GM12878 (cell line): Measurements from ENCODE around the gene DNHD1. TPM values are rescaled to one million over a fixed set of nuclear protein-coding genes. Genes with fewer than 3 reads are reported as not detected.

ENCODE experiments used
- ATAC-seq: fragments of 200-7000 bp; cut with Tn5 transposase; 3 replicates; pipeline ENCODE4 v1.9.1; 2020; ENCODE audit warnings: mild to moderate bottlenecking, moderate library complexity
- BruUV-seq: library from RNA; stranded (reverse); fragments of 400-500 nt; replicated peaks from 2 replicates; lab custom pipeline; 2021; lab: Mats Ljungman, UMichigan
- CTCF ChIA-PET: fragments of 300-600 bp; sonication (Branson Sonifier 250); formaldehyde crosslinking; extraction: SDS; loops from one replicate; lab custom pipeline; 2021; ENCODE audit warnings: inconsistent platforms; lab: Yijun Ruan, JAX
- POLR2A ChIA-PET: fragments of 350-600 bp; formaldehyde crosslinking; extraction: SDS; loops from one replicate; lab custom pipeline; 2021; ENCODE audit warnings: inconsistent platforms; lab: Charles Lee
- RAD21 ChIA-PET: fragments of 300-600 bp; sonication (Branson Sonifier 250); formaldehyde crosslinking; loops from one replicate; lab custom pipeline; 2023; ENCODE audit warnings: antibody characterized with exemption; ENCODE audit not compliant: unreplicated experiment; lab: Charles Lee
- SMC1A ChIA-PET: fragments of 300-600 bp; sonication (Branson Sonifier 250); formaldehyde crosslinking; loops from one replicate; lab custom pipeline; 2023; ENCODE audit not compliant: unreplicated experiment, uncharacterized antibody; lab: Charles Lee
- DNase-seq: peaks from one replicate; pipeline ENCODE4 v3.0.0-alpha.2; 2011; ENCODE audit warnings: low read depth, low spot score
- FAIRE-seq: peaks from 3 replicates; lab custom pipeline; 2011; peaks lifted over from hg19 to GRCh38; lab: Jason Lieb, UNC
- H2AFZ ChIP-seq: 2 replicates; pipeline ENCODE4 v1.6.0; 2011; ENCODE audit warnings: low read depth, low read length, control low read depth; ENCODE audit not compliant: control insufficient read depth
- H3K27ac ChIP-seq: 2 replicates; pipeline ENCODE4 v1.5.1; 2011; ENCODE audit warnings: control low read depth; ENCODE audit not compliant: control insufficient read depth, insufficient read depth
- H3K27me3 ChIP-seq, 2 experiments: replicated peaks in 1 of 2; 2 replicates each; pipeline versions ENCODE4 v1.6.0 to v1.6.1; 2011; ENCODE audit warnings: low read length in 1 of 2; ENCODE audit not compliant: control insufficient read depth in 2 of 2, insufficient read depth in 2 of 2
- H3K36me3 ChIP-seq, 2 experiments: 2 replicates each; pipeline ENCODE4 v1.5.1; 2011; ENCODE audit warnings: low read length in 1 of 2; ENCODE audit not compliant: control insufficient read depth in 2 of 2, insufficient read depth in 2 of 2
- H3K4me1 ChIP-seq: 2 replicates; pipeline ENCODE4 v1.6.1; 2011; ENCODE audit warnings: mild to moderate bottlenecking, low read length, moderate library complexity, mixed read lengths; ENCODE audit not compliant: control insufficient read depth, insufficient read depth
- H3K4me2 ChIP-seq: 2 replicates; pipeline ENCODE4 v1.6.0; 2011; ENCODE audit warnings: control low read depth; ENCODE audit not compliant: control insufficient read depth, insufficient read depth
- H3K4me3 ChIP-seq: fragments of 200-600 bp; sonication (generic); 2 replicates; pipeline ENCODE4 v1.5.1; 2016
- H3K79me2 ChIP-seq: 2 replicates; pipeline ENCODE4 v1.6.0; 2011; ENCODE audit warnings: low read length; ENCODE audit not compliant: control insufficient read depth, insufficient read depth
- H3K9ac ChIP-seq: 2 replicates; pipeline ENCODE4 v1.8.0; 2011; ENCODE audit warnings: low read length, control low read depth, mixed read lengths; ENCODE audit not compliant: control insufficient read depth, insufficient read depth
- H3K9me3 ChIP-seq: replicated peaks from 3 replicates; pipeline ENCODE4 v1.5.1; 2011; ENCODE audit warnings: mild to moderate bottlenecking, low read length; ENCODE audit not compliant: control insufficient read depth, insufficient read depth
- H4K20me1 ChIP-seq: 2 replicates; pipeline ENCODE4 v1.6.0; 2011; ENCODE audit not compliant: control insufficient read depth, insufficient read depth
- DPF2 ChIP-seq: fragments of 450-650 bp; IDR thresholded peaks from 2 replicates; pipeline ENCODE4 v1.6.1; 2017; ENCODE audit warnings: mild to moderate bottlenecking
- EP300 ChIP-seq, 2 experiments: fragments of 150-350 bp in 1 of 2; IDR thresholded peaks; 2 replicates each; pipeline ENCODE4 v1.6.1; 2011 to 2012; ENCODE audit warnings: low read depth in 2 of 2, low read length in 2 of 2, borderline replicate concordance in 1 of 2, improper control_type of control experiment in 1 of 2, inconsistent platforms in 1 of 2; ENCODE audit not compliant: control insufficient read depth in 1 of 2
- ESRRA ChIP-seq: IDR thresholded peaks from 2 replicates; pipeline ENCODE4 v1.6.1; 2012; ENCODE audit warnings: mild to moderate bottlenecking, low read length, improper control_type of control experiment
- FOXK2 ChIP-seq: fragments of 450-650 bp; IDR thresholded peaks from 2 replicates; pipeline ENCODE4 v1.6.1; 2017; ENCODE audit warnings: mild to moderate bottlenecking, moderate library complexity
- LARP7 ChIP-seq: fragments of 450-650 bp; IDR thresholded peaks from 2 replicates; pipeline ENCODE4 v1.6.1; 2017; ENCODE audit warnings: mild to moderate bottlenecking
- RELA ChIP-seq: fragments of 450-650 bp; IDR thresholded peaks from 2 replicates; pipeline ENCODE4 v1.8.0; 2014; ENCODE audit warnings: borderline replicate concordance; ENCODE audit not compliant: partially characterized antibody
- YBX1 ChIP-seq: fragments of 450-650 bp; IDR thresholded peaks from 2 replicates; pipeline ENCODE4 v1.6.1; 2016; ENCODE audit warnings: antibody characterized with exemption
- WGBS: methylation state at CpG from one replicate; pipeline ENCODE4 v1.1.6; 2016; ENCODE audit warnings: low lambda C conversion rate; ENCODE audit not compliant: insufficient replicate concordance, insufficient coverage; ENCODE audit errors: missing lambda C conversion rate; 5-methylcytosine and 5-hydroxymethylcytosine counted together
- in situ Hi-C: fragments of 300-500 bp; cut with MboI; formaldehyde crosslinking; loops from 9 replicates; pipeline ENCODE4 v1.14.3; 2018; ENCODE audit warnings: mixed read lengths
- intact Hi-C: fragments of 100-400 bp; cut with micrococcal nuclease; formaldehyde crosslinking; loops from one replicate; pipeline ENCODE4 v1.14.2; 2022; ENCODE audit not compliant: unreplicated experiment
- polyA plus RNA-seq, 11 experiments: library from polyadenylated mRNA; depleted of rRNA in 4 of 11; unstranded in 6 of 11; stranded (reverse) in 5 of 11; fragments of >200 nt; fragmentation: Nextera tagmentation in 4 of 11; fragmentation: Illumina TruSeq in 1 of 11; extraction: Ambion mirVana in 4 of 11; extraction: Trizol in 1 of 11; gene quantifications; 1 replicate in 1 of 11; 2 replicates in 10 of 11; pipeline versions ENCODE4 v1.2.1 to v1.2.3, GENCODE V29; 2011 to 2016; ENCODE audit warnings: inconsistent platforms in 2 of 11, missing spikeins in 2 of 11, low read depth in 1 of 11
- total RNA-seq, 4 experiments: library from RNA; depleted of rRNA in 3 of 4; stranded (reverse); fragments of >200 nt in 3 of 4; fragmentation: Illumina TruSeq in 1 of 4; extraction: Trizol in 1 of 4; gene quantifications; 2 replicates each; pipeline versions ENCODE4 v1.2.1 to v1.2.3, GENCODE V29; 2013 to 2021
- TF ChIP-seq, protein P1 (sequence below): fragments of 450-650 bp; IDR thresholded peaks from 2 replicates; pipeline ENCODE4 v1.6.1; 2017; ENCODE audit warnings: low read depth, mild to moderate bottlenecking, moderate library complexity
- TF ChIP-seq, protein P2 (sequence below): IDR thresholded peaks from 2 replicates; pipeline ENCODE4 v1.6.1; 2012; ENCODE audit warnings: mild to moderate bottlenecking, low read depth, low read length
- TF ChIP-seq, protein P3 (sequence below): fragments of 150-350 bp; IDR thresholded peaks from 2 replicates; pipeline ENCODE4 v1.6.1; 2014; ENCODE audit warnings: mild to moderate bottlenecking, low read depth, low read length
- TF ChIP-seq, protein P4 (sequence below): fragments of 450-650 bp; IDR thresholded peaks from 2 replicates; pipeline ENCODE4 v1.6.1; 2017; ENCODE audit warnings: mild to moderate bottlenecking, moderate library complexity

The DNHD1 gene
- total and polyA plus RNA-seq, 10 of the 15 experiments (the other 5 are each of a cell fraction or from before 2014, with no cell fraction given), result 0.99 to 16.9 (median 8.6) TPM

DNA sequence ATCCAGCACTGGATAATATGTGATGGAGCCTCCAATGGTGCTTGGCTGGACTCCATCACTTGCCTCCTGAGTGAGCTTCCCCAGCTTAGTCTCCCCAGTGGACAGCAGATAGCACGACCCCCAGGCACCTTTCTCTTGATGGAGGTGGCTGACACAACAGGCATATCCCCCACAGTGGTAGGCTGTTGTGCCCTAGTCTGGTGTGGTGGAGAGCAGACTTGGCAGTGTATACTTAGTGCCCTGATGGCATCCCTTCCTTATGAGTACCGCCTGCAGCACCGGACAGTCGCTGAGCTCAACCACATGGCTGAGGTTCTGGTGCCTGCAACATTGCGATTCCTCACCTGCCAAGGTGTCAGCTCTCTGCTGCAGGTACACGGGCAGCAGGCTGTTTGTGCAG is 50.1 kb downstream of the DNHD1 start:
- no TSS peak for BruUV-seq
- WGBS, result 83% methylated on average over 6 of the region's 6 CpGs
- Histone ChIP-seq H3K9me3 (no peaks in the 10 kb centered on the region), H2AFZ (no peak overlapping the region), H3K4me1 (no peaks in the 10 kb centered on the region), H3K36me3 (peaks cover 0 to 2% of the 10 kb centered on the region in 2 experiments; a peak in 2 of 4 replicates), H3K4me2 (no peak overlapping the region)
- POLR2A ChIA-PET, result no interaction called here
- intact Hi-C loops, result no loop called here
- RAD21 ChIA-PET, result no interaction called here
- in situ Hi-C loops, result no loop called here
- TF ChIP-seq, protein P1, sequence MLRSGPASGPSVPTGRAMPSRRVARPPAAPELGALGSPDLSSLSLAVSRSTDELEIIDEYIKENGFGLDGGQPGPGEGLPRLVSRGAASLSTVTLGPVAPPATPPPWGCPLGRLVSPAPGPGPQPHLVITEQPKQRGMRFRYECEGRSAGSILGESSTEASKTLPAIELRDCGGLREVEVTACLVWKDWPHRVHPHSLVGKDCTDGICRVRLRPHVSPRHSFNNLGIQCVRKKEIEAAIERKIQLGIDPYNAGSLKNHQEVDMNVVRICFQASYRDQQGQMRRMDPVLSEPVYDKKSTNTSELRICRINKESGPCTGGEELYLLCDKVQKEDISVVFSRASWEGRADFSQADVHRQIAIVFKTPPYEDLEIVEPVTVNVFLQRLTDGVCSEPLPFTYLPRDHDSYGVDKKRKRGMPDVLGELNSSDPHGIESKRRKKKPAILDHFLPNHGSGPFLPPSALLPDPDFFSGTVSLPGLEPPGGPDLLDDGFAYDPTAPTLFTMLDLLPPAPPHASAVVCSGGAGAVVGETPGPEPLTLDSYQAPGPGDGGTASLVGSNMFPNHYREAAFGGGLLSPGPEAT, result no peak
- no peak for TF ChIP-seq DPF2
- no peak for TF ChIP-seq YBX1
- TF ChIP-seq RELA, result no peak
- TF ChIP-seq, protein P2, sequence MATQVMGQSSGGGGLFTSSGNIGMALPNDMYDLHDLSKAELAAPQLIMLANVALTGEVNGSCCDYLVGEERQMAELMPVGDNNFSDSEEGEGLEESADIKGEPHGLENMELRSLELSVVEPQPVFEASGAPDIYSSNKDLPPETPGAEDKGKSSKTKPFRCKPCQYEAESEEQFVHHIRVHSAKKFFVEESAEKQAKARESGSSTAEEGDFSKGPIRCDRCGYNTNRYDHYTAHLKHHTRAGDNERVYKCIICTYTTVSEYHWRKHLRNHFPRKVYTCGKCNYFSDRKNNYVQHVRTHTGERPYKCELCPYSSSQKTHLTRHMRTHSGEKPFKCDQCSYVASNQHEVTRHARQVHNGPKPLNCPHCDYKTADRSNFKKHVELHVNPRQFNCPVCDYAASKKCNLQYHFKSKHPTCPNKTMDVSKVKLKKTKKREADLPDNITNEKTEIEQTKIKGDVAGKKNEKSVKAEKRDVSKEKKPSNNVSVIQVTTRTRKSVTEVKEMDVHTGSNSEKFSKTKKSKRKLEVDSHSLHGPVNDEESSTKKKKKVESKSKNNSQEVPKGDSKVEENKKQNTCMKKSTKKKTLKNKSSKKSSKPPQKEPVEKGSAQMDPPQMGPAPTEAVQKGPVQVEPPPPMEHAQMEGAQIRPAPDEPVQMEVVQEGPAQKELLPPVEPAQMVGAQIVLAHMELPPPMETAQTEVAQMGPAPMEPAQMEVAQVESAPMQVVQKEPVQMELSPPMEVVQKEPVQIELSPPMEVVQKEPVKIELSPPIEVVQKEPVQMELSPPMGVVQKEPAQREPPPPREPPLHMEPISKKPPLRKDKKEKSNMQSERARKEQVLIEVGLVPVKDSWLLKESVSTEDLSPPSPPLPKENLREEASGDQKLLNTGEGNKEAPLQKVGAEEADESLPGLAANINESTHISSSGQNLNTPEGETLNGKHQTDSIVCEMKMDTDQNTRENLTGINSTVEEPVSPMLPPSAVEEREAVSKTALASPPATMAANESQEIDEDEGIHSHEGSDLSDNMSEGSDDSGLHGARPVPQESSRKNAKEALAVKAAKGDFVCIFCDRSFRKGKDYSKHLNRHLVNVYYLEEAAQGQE, result no peak
- TF ChIP-seq LARP7, result no peak
- TF ChIP-seq FOXK2, result no peak
- TF ChIP-seq, protein P3, sequence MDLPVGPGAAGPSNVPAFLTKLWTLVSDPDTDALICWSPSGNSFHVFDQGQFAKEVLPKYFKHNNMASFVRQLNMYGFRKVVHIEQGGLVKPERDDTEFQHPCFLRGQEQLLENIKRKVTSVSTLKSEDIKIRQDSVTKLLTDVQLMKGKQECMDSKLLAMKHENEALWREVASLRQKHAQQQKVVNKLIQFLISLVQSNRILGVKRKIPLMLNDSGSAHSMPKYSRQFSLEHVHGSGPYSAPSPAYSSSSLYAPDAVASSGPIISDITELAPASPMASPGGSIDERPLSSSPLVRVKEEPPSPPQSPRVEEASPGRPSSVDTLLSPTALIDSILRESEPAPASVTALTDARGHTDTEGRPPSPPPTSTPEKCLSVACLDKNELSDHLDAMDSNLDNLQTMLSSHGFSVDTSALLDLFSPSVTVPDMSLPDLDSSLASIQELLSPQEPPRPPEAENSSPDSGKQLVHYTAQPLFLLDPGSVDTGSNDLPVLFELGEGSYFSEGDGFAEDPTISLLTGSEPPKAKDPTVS, result no peak
- TF ChIP-seq, protein P4, sequence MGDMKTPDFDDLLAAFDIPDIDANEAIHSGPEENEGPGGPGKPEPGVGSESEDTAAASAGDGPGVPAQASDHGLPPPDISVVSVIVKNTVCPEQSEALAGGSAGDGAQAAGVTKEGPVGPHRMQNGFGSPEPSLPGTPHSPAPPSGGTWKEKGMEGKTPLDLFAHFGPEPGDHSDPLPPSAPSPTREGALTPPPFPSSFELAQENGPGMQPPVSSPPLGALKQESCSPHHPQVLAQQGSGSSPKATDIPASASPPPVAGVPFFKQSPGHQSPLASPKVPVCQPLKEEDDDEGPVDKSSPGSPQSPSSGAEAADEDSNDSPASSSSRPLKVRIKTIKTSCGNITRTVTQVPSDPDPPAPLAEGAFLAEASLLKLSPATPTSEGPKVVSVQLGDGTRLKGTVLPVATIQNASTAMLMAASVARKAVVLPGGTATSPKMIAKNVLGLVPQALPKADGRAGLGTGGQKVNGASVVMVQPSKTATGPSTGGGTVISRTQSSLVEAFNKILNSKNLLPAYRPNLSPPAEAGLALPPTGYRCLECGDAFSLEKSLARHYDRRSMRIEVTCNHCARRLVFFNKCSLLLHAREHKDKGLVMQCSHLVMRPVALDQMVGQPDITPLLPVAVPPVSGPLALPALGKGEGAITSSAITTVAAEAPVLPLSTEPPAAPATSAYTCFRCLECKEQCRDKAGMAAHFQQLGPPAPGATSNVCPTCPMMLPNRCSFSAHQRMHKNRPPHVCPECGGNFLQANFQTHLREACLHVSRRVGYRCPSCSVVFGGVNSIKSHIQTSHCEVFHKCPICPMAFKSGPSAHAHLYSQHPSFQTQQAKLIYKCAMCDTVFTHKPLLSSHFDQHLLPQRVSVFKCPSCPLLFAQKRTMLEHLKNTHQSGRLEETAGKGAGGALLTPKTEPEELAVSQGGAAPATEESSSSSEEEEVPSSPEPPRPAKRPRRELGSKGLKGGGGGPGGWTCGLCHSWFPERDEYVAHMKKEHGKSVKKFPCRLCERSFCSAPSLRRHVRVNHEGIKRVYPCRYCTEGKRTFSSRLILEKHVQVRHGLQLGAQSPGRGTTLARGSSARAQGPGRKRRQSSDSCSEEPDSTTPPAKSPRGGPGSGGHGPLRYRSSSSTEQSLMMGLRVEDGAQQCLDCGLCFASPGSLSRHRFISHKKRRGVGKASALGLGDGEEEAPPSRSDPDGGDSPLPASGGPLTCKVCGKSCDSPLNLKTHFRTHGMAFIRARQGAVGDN, result no peak
- TF ChIP-seq EP300 (IDR thresholded peaks at IDR 0.05; ENCODE audit: borderline replicate concordance in 1 of 2, control insufficient read depth in 1 of 2, low read depth in 2 of 2, low read length in 2 of 2), result no peak
- no peak for TF ChIP-seq ESRRA
- TF ChIP-seq, all 136 proteins: peak for 0
- Histone ChIP-seq H3K9ac (no peak overlapping the region), H3K27ac (no peak overlapping the region), H3K27me3 (no peaks in the 10 kb centered on the region), H4K20me1 (no peaks in the 10 kb centered on the region), H3K79me2 (no peaks in the 10 kb centered on the region), H3K4me3 (no peak overlapping the region)
- CTCF ChIA-PET, result no interaction called here
- DNase-seq (no peak), FAIRE-seq (no peak), ATAC-seq (no peak)
- SMC1A ChIA-PET, result no interaction called here
